SK-N-SH (cell line): ENCODE results near the gene THSD7A.

Experiments used
- CTCF ChIP-seq: fragments of 200-600 bp; sonication (generic); IDR thresholded peaks from 2 replicates; pipeline ENCODE4 v1.6.1; 2017; ENCODE audit warnings: antibody characterized with exemption, mild to moderate bottlenecking, moderate library complexity
- ELF1 ChIP-seq: IDR thresholded peaks from 2 replicates; pipeline ENCODE4 v1.4.0; 2012
- EP300 ChIP-seq, 2 experiments: IDR thresholded peaks; 2 replicates each; pipeline versions ENCODE4 v1.4.0 to v1.6.1; 2012; ENCODE audit warnings: borderline replicate concordance in 1 of 2, low read depth in 1 of 2, low read length in 1 of 2
- MAX ChIP-seq: IDR thresholded peaks from 2 replicates; pipeline ENCODE4 v1.4.0; 2012; ENCODE audit warnings: low read depth
- MEF2A ChIP-seq: IDR thresholded peaks from 2 replicates; pipeline ENCODE4 v1.4.0; 2012; ENCODE audit warnings: low read depth, borderline replicate concordance
- MXI1 ChIP-seq: IDR thresholded peaks from 2 replicates; pipeline ENCODE4 v1.6.1; 2012; ENCODE audit warnings: mild to moderate bottlenecking, low read depth, low read length, improper control_type of control experiment
- PBX3 ChIP-seq: IDR thresholded peaks from 2 replicates; pipeline ENCODE4; 2012
- POLR2AphosphoS5 ChIP-seq: IDR thresholded peaks from 2 replicates; pipeline ENCODE4 v1.6.1; 2012; ENCODE audit warnings: low read depth, low read length
- REST ChIP-seq: IDR thresholded peaks from 2 replicates; pipeline ENCODE4 v1.6.1; 2012; ENCODE audit warnings: mild to moderate bottlenecking, low read depth, low read length, moderate library complexity
- SIN3A ChIP-seq: IDR thresholded peaks from 2 replicates; pipeline ENCODE4 v1.6.1; 2012; ENCODE audit warnings: low read depth, mild to moderate bottlenecking, low read length, moderate library complexity, borderline replicate concordance
- USF2 ChIP-seq: fragments of 150-350 bp; IDR thresholded peaks from 2 replicates; pipeline ENCODE4 v1.6.1; 2017; ENCODE audit warnings: antibody characterized with exemption, low read length, low read depth, borderline replicate concordance
- ZBTB33 ChIP-seq: IDR thresholded peaks from 2 replicates; pipeline ENCODE4 v1.4.0; 2012; ENCODE audit warnings: low read depth, borderline replicate concordance

GRCh38 chr7:11737723-11738122 lies 94.3 kb downstream of the THSD7A start:
- TF ChIP-seq EP300 (IDR thresholded peaks at IDR 0.05; ENCODE audit: borderline replicate concordance in 1 of 2, low read depth in 1 of 2, low read length in 1 of 2) = no peak
- no peak for TF ChIP-seq CTCF
- TF ChIP-seq REST = no peak
- no peak for TF ChIP-seq ELF1
- no peak for TF ChIP-seq MXI1
- TF ChIP-seq SIN3A = no peak
- TF ChIP-seq USF2 = no peak
- no peak for TF ChIP-seq POLR2AphosphoS5
- TF ChIP-seq PBX3 = no peak
- no peak for TF ChIP-seq MAX
- no peak for TF ChIP-seq ZBTB33
- no peak for TF ChIP-seq MEF2A
